ENCODE results near the gene RRP1B. TPM values are rescaled to one million over a fixed set of nuclear protein-coding genes. Genes with fewer than 3 reads are reported as not detected.

The RRP1B gene
- total RNA-seq, 1 experiment from 2014 or later: 30.6 TPM

Small RNAs within 50 kb of the gene (small RNA-seq; reads per million reads assigned to genes)
- gene MIR6070: not detected

Other genes with a start within 250 kb of the RRP1B start
- 2.7 and 4.3 TPM in 2 replicates for gene SIK1, start 232.4 kb upstream of the RRP1B start, total RNA-seq (2014; rRNA removed; shearing (Covaris generic); ENCODE audit: low replicate concordance)
- 0.67 and 0.76 TPM in 2 replicates for gene HSF2BP, start 72 bp upstream of the RRP1B start, total RNA-seq (2014; rRNA removed; shearing (Covaris generic); ENCODE audit: low replicate concordance)
- 44.7 and 86.5 TPM in 2 replicates for gene PDXK, start 59.6 kb downstream of the RRP1B start, total RNA-seq (2014; rRNA removed; shearing (Covaris generic); ENCODE audit: low replicate concordance)
- 17.6 and 28.0 TPM in 2 replicates for gene CSTB, start 116.7 kb downstream of the RRP1B start, total RNA-seq (2014; rRNA removed; shearing (Covaris generic); ENCODE audit: low replicate concordance)
- gene RRP1, start 130.0 kb downstream of the RRP1B start, total RNA-seq (2014; rRNA removed; shearing (Covaris generic); ENCODE audit: low replicate concordance): 26.2 and 28.8 TPM in 2 replicates
- 29.0 and 42.2 TPM in 2 replicates for gene AGPAT3, start 205.7 kb downstream of the RRP1B start, total RNA-seq (2014; rRNA removed; shearing (Covaris generic); ENCODE audit: low replicate concordance)